Neutrophil (primary cell): ENCODE data around the gene SAMD14.

Experiments used
- H3K27ac ChIP-seq: fragments of 200-600 bp; sonication (generic); 2 replicates; pipeline ENCODE4 v1.5.1; 2016; ENCODE audit warnings: mild to moderate bottlenecking, moderate library complexity
- H3K27me3 ChIP-seq: fragments of 200-600 bp; sonication (generic); 2 replicates; pipeline ENCODE4 v1.6.0; 2016; ENCODE audit warnings: mild to moderate bottlenecking
- H3K36me3 ChIP-seq: fragments of 200-600 bp; sonication (generic); 2 replicates; pipeline ENCODE4 v1.5.1; 2017
- H3K4me1 ChIP-seq, 2 experiments: fragments of 200-600 bp in 1 of 2; sonication (generic) in 1 of 2; 1 replicate in 1 of 2; 2 replicates in 1 of 2; pipeline versions ENCODE4 v1.5.1 to v1.6.1; 2013 to 2016; ENCODE audit warnings: low read depth in 1 of 2, low read length in 1 of 2, mild to moderate bottlenecking in 1 of 2, moderate library complexity in 1 of 2; ENCODE audit not compliant: control insufficient read depth in 1 of 2, insufficient read depth in 1 of 2
- H3K4me3 ChIP-seq, 2 experiments: fragments of 200-600 bp in 1 of 2; sonication (generic) in 1 of 2; 1 replicate in 1 of 2; 2 replicates in 1 of 2; pipeline ENCODE4 v1.5.1; 2013 to 2016; ENCODE audit warnings: low read depth in 1 of 2, low read length in 1 of 2, mild to moderate bottlenecking in 1 of 2, moderate library complexity in 1 of 2
- H3K9me3 ChIP-seq: fragments of 200-600 bp; sonication (generic); 2 replicates; pipeline ENCODE4 v1.5.1; 2016
- CTCF ChIP-seq: fragments of 200-600 bp; sonication (generic); IDR thresholded peaks from 2 replicates; pipeline ENCODE4 v1.5.1; 2016; ENCODE audit warnings: antibody characterized with exemption

SAMD14 gene

GRCh38 chr17:50164697-50164988, 34.7 kb upstream of the SAMD14 start:
- Histone ChIP-seq H3K4me1 (peaks cover 20 to 22% of the 10 kb centered on the region in 2 experiments), H3K27ac (no peak overlapping the region), H3K9me3 (no peaks in the 10 kb centered on the region), H3K27me3 (peaks cover 15% of the 10 kb centered on the region), H3K4me3 (no peak overlapping the region), H3K36me3 (no peaks in the 10 kb centered on the region)
- no peak for TF ChIP-seq CTCF

- Histone ChIP-seq H3K9me3 (no peaks in the 10 kb centered on the region), H3K27me3 (peaks cover 15% of the 10 kb centered on the region), H3K4me3 (no peak overlapping the region), H3K4me1 (peaks cover 17 to 18% of the 10 kb centered on the region in 2 experiments), H3K36me3 (no peaks in the 10 kb centered on the region), H3K27ac (no peak overlapping the region)
- no peak for TF ChIP-seq CTCF
Observed at GRCh38 chr17:50163843-50164696, 34.1 kb upstream of the SAMD14 start.

GRCh38 chr17:50162466-50163254, 32.7 kb upstream of the SAMD14 start:
- TF ChIP-seq CTCF: no peak
- no peak overlapping the region for H3K27ac ChIP-seq
- H3K27me3 ChIP-seq: peaks cover 9% of the 10 kb centered on the region
- H3K4me1 ChIP-seq: peaks cover 13 to 14% of the 10 kb centered on the region in 2 experiments
- no peak overlapping the region for H3K4me3 ChIP-seq
- no peaks in the 10 kb centered on the region for H3K36me3 ChIP-seq
- no peaks in the 10 kb centered on the region for H3K9me3 ChIP-seq

GRCh38 chr17:50161911-50162288, 31.9 kb upstream of the SAMD14 start:
- Histone ChIP-seq H3K4me3 (peak overlapping the region; percentile 68 to 75), H3K4me1 (peaks cover 13 to 14% of the 10 kb centered on the region in 2 experiments), H3K27ac (peak overlapping the region; percentile 40)

More at GRCh38 chr17:50161911-50162288, 31.9 kb upstream of the SAMD14 start:
- H3K36me3 ChIP-seq: no peaks in the 10 kb centered on the region
- H3K9me3 ChIP-seq: no peaks in the 10 kb centered on the region
- peaks cover 9% of the 10 kb centered on the region for H3K27me3 ChIP-seq
- no peak for TF ChIP-seq CTCF
